ENCODE measurements around the gene SLC2A13. TPM values are rescaled to one million over a fixed set of nuclear protein-coding genes. Genes with fewer than 3 reads are reported as not detected.

The SLC2A13 gene
- total RNA-seq, 1 experiment from 2014 or later: 12.1 TPM

DNA sequence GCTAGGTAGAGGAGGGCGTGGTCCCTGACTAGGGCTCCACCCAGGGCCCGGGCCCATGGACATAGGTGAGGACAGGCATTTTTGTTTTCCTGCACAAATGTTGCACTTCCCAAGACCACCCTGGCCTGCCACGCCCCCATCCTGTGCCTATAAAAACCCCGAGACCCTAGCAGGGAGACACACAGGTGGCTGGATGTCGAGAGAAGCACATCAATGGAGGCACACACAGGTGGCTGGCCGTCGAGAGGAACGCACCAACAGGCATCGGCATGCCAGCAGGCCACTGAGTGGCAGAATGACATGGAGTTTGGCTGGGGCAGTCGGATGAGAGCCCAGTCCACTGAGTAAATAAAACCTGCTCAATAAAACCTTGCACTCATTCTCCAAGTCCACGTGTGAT, 328.4 kb downstream of the SLC2A13 start:
- Histone ChIP-seq H3K36me3 (ENCODE audit: control insufficient read depth, insufficient read depth, low read length) (no peaks in the 10 kb centered on the region), H3K4me1 (ENCODE audit: control insufficient read depth, insufficient read depth, low read length) (no peaks in the 10 kb centered on the region), H3K27ac (ENCODE audit: low read length) (no peak overlapping the region), H3K4me3 (ENCODE audit: low read depth in 2 of 2, low read length in 2 of 2) (no peak overlapping the region), H3K9me3 (ENCODE audit: control insufficient read depth, insufficient read depth, low read depth, low read length) (no peaks in the 10 kb centered on the region), H3K27me3 (ENCODE audit: control insufficient read depth, insufficient read depth, low read length) (no peaks in the 10 kb centered on the region)
- DNase-seq (ENCODE audit: low read depth, low spot score): no peak
- CTCF ChIA-PET: no interaction called here
- intact Hi-C loops (cut with micrococcal nuclease; ENCODE audit: unreplicated experiment): no loop called here
- no peak for ATAC-seq
- in situ Hi-C loops (cut with HindIII; ENCODE audit: low pct_unique_long_range_greater_than_20kb, low sequenced_read_pairs): no loop called here
- POLR2A ChIA-PET: no interaction called here
- TF ChIP-seq, protein P1, sequence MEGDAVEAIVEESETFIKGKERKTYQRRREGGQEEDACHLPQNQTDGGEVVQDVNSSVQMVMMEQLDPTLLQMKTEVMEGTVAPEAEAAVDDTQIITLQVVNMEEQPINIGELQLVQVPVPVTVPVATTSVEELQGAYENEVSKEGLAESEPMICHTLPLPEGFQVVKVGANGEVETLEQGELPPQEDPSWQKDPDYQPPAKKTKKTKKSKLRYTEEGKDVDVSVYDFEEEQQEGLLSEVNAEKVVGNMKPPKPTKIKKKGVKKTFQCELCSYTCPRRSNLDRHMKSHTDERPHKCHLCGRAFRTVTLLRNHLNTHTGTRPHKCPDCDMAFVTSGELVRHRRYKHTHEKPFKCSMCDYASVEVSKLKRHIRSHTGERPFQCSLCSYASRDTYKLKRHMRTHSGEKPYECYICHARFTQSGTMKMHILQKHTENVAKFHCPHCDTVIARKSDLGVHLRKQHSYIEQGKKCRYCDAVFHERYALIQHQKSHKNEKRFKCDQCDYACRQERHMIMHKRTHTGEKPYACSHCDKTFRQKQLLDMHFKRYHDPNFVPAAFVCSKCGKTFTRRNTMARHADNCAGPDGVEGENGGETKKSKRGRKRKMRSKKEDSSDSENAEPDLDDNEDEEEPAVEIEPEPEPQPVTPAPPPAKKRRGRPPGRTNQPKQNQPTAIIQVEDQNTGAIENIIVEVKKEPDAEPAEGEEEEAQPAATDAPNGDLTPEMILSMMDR (IDR thresholded peaks at IDR 0.05): no peak
- TF ChIP-seq TCF7L2 (IDR thresholded peaks at IDR 0.05; ENCODE audit: low read depth, low read length): no peak
- TF ChIP-seq, protein P2, sequence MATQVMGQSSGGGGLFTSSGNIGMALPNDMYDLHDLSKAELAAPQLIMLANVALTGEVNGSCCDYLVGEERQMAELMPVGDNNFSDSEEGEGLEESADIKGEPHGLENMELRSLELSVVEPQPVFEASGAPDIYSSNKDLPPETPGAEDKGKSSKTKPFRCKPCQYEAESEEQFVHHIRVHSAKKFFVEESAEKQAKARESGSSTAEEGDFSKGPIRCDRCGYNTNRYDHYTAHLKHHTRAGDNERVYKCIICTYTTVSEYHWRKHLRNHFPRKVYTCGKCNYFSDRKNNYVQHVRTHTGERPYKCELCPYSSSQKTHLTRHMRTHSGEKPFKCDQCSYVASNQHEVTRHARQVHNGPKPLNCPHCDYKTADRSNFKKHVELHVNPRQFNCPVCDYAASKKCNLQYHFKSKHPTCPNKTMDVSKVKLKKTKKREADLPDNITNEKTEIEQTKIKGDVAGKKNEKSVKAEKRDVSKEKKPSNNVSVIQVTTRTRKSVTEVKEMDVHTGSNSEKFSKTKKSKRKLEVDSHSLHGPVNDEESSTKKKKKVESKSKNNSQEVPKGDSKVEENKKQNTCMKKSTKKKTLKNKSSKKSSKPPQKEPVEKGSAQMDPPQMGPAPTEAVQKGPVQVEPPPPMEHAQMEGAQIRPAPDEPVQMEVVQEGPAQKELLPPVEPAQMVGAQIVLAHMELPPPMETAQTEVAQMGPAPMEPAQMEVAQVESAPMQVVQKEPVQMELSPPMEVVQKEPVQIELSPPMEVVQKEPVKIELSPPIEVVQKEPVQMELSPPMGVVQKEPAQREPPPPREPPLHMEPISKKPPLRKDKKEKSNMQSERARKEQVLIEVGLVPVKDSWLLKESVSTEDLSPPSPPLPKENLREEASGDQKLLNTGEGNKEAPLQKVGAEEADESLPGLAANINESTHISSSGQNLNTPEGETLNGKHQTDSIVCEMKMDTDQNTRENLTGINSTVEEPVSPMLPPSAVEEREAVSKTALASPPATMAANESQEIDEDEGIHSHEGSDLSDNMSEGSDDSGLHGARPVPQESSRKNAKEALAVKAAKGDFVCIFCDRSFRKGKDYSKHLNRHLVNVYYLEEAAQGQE (IDR thresholded peaks at IDR 0.05; ENCODE audit: insufficient read depth in 1 of 2, low read depth in 2 of 2, low read length in 1 of 2): no peak
- BruUV-seq (replicated peaks): no TSS peak

DNA sequence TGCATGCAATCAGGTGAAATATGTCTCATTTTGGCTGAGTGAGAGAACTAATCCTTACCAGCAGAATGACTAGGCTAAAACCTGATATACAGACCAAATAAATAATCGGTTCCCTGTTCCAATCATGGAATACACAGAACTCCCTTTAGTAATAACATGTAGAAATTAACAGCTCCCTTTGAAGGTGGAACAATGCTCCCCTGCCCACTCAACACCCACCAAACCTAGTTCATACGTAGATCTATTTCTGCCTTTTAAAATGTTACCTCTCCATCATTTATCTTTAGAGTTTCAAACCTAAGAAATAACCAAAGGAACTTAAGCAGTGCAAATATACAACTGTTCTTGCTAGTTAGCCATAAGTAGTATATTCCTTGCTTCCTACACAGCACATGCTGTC, 332.6 kb downstream of the SLC2A13 start:
- H3K4me3 ChIP-seq (ENCODE audit: low read depth in 2 of 2, low read length in 2 of 2): no peak overlapping the region

More for the DNA sequence above, 332.6 kb downstream of the SLC2A13 start:
- H3K36me3 ChIP-seq (ENCODE audit: control insufficient read depth, insufficient read depth, low read length): no peaks in the 10 kb centered on the region
- no peaks in the 10 kb centered on the region for H3K9me3 ChIP-seq (ENCODE audit: control insufficient read depth, insufficient read depth, low read depth, low read length)
- in situ Hi-C loops (cut with HindIII; ENCODE audit: low pct_unique_long_range_greater_than_20kb, low sequenced_read_pairs) (no loop called here), intact Hi-C loops (cut with micrococcal nuclease; ENCODE audit: unreplicated experiment) (no loop called here)
- no peaks in the 10 kb centered on the region for H3K27me3 ChIP-seq (ENCODE audit: control insufficient read depth, insufficient read depth, low read length)
- TF ChIP-seq TCF7L2 (IDR thresholded peaks at IDR 0.05; ENCODE audit: low read depth, low read length) (no peak), POLR2AphosphoS5 (IDR thresholded peaks at IDR 0.05; ENCODE audit: low read depth, low read length) (no peak), SIN3A (IDR thresholded peaks at IDR 0.05; ENCODE audit: borderline replicate concordance, insufficient read depth, low read depth, low read length) (no peak)
- TF ChIP-seq, protein P2 (IDR thresholded peaks at IDR 0.05; ENCODE audit: insufficient read depth in 1 of 2, low read depth in 2 of 2, low read length in 1 of 2): no peak
- TF ChIP-seq, protein P1 (IDR thresholded peaks at IDR 0.05): no peak
- CTCF ChIA-PET: no interaction called here
- H3K4me1 ChIP-seq (ENCODE audit: control insufficient read depth, insufficient read depth, low read length): no peaks in the 10 kb centered on the region
- DNase-seq (ENCODE audit: low read depth, low spot score) (no peak), ATAC-seq (no peak)
- no peak overlapping the region for H3K27ac ChIP-seq (ENCODE audit: low read length)
- no TSS peak for BruUV-seq (replicated peaks)
- POLR2A ChIA-PET: no interaction called here
